ENCODE data around the gene RPS29. TPM values are rescaled to one million over a fixed set of nuclear protein-coding genes. Genes with fewer than 3 reads are reported as not detected.

Gene RPS29
- total and polyA plus RNA-seq, 9 of the 15 experiments (the other 6 are each of a cell fraction or from before 2014, with no cell fraction given), result 1,545 to 5,012 (median 2,448) TPM

GRCh38 chr14:49633640-49634546 is 47.7 kb upstream of the RPS29 start (continued):
- TF ChIP-seq GTF2B (IDR thresholded peaks at IDR 0.05; ENCODE audit: extremely low read depth, insufficient read length) (no peak), HMBOX1 (IDR thresholded peaks at IDR 0.05) (no peak), SP1 (CRISPR knock-in tag; IDR thresholded peaks at IDR 0.05) (peak; percentile 70), RNF2 (IDR thresholded peaks at IDR 0.05) (peak; percentile 66), ZNF766 (CRISPR knock-in tag; conservative IDR thresholded peaks at IDR 0.05) (0 out of 2 replicates have a peak, but pooled peaks have one; percentile 19), PHF21A (IDR thresholded peaks at IDR 0.05; ENCODE audit: borderline replicate concordance, low read depth) (no peak), NR2C1 (IDR thresholded peaks at IDR 0.05) (peak; percentile 84), NR2C1 (tag; IDR thresholded peaks at IDR 0.05) (peak; percentile 84), KDM4B (IDR thresholded peaks at IDR 0.05; ENCODE audit: borderline replicate concordance in 2 of 2, low read depth in 1 of 2) (peak in 1 of 2 experiments; percentile 40; a peak in 1 of 4 replicates), ZBTB1 (CRISPR knock-in tag; IDR thresholded peaks at IDR 0.05; ENCODE audit: borderline replicate concordance, low read depth) (peak; percentile 91), NR4A1 (CRISPR knock-in tag; IDR thresholded peaks at IDR 0.05) (0 out of 2 replicates have a peak, but pooled peaks have one; percentile 23), NR4A1 (tag; IDR thresholded peaks at IDR 0.05) (no peak)
- TF ChIP-seq, protein P1, sequence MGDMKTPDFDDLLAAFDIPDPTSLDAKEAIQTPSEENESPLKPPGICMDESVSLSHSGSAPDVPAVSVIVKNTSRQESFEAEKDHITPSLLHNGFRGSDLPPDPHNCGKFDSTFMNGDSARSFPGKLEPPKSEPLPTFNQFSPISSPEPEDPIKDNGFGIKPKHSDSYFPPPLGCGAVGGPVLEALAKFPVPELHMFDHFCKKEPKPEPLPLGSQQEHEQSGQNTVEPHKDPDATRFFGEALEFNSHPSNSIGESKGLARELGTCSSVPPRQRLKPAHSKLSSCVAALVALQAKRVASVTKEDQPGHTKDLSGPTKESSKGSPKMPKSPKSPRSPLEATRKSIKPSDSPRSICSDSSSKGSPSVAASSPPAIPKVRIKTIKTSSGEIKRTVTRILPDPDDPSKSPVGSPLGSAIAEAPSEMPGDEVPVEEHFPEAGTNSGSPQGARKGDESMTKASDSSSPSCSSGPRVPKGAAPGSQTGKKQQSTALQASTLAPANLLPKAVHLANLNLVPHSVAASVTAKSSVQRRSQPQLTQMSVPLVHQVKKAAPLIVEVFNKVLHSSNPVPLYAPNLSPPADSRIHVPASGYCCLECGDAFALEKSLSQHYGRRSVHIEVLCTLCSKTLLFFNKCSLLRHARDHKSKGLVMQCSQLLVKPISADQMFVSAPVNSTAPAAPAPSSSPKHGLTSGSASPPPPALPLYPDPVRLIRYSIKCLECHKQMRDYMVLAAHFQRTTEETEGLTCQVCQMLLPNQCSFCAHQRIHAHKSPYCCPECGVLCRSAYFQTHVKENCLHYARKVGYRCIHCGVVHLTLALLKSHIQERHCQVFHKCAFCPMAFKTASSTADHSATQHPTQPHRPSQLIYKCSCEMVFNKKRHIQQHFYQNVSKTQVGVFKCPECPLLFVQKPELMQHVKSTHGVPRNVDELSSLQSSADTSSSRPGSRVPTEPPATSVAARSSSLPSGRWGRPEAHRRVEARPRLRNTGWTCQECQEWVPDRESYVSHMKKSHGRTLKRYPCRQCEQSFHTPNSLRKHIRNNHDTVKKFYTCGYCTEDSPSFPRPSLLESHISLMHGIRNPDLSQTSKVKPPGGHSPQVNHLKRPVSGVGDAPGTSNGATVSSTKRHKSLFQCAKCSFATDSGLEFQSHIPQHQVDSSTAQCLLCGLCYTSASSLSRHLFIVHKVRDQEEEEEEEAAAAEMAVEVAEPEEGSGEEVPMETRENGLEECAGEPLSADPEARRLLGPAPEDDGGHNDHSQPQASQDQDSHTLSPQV (IDR thresholded peaks at IDR 0.05), result peak; percentile 45; the same call in 1 of the 2 replicates
- TF ChIP-seq, protein P2, sequence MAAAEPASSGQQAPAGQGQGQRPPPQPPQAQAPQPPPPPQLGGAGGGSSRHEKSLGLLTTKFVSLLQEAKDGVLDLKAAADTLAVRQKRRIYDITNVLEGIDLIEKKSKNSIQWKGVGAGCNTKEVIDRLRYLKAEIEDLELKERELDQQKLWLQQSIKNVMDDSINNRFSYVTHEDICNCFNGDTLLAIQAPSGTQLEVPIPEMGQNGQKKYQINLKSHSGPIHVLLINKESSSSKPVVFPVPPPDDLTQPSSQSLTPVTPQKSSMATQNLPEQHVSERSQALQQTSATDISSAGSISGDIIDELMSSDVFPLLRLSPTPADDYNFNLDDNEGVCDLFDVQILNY (CRISPR knock-in tag; IDR thresholded peaks at IDR 0.05), result peak; percentile 74; the same call in 1 of the 2 replicates
- TF ChIP-seq, protein P3, sequence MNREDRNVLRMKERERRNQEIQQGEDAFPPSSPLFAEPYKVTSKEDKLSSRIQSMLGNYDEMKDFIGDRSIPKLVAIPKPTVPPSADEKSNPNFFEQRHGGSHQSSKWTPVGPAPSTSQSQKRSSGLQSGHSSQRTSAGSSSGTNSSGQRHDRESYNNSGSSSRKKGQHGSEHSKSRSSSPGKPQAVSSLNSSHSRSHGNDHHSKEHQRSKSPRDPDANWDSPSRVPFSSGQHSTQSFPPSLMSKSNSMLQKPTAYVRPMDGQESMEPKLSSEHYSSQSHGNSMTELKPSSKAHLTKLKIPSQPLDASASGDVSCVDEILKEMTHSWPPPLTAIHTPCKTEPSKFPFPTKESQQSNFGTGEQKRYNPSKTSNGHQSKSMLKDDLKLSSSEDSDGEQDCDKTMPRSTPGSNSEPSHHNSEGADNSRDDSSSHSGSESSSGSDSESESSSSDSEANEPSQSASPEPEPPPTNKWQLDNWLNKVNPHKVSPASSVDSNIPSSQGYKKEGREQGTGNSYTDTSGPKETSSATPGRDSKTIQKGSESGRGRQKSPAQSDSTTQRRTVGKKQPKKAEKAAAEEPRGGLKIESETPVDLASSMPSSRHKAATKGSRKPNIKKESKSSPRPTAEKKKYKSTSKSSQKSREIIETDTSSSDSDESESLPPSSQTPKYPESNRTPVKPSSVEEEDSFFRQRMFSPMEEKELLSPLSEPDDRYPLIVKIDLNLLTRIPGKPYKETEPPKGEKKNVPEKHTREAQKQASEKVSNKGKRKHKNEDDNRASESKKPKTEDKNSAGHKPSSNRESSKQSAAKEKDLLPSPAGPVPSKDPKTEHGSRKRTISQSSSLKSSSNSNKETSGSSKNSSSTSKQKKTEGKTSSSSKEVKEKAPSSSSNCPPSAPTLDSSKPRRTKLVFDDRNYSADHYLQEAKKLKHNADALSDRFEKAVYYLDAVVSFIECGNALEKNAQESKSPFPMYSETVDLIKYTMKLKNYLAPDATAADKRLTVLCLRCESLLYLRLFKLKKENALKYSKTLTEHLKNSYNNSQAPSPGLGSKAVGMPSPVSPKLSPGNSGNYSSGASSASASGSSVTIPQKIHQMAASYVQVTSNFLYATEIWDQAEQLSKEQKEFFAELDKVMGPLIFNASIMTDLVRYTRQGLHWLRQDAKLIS (CRISPR knock-in tag; IDR thresholded peaks at IDR 0.05), result peak; percentile 86
